ENCODE data around the gene TCAIM.
A peak's percentile ranks its signal among the peaks of the same experiment; 100 is the strongest.
"Not testable (repeated sequence)": the region's sequence is repeated elsewhere in the genome, so short reads cannot be mapped to it uniquely, and the experiment has no call there.

The TCAIM gene

DNA sequence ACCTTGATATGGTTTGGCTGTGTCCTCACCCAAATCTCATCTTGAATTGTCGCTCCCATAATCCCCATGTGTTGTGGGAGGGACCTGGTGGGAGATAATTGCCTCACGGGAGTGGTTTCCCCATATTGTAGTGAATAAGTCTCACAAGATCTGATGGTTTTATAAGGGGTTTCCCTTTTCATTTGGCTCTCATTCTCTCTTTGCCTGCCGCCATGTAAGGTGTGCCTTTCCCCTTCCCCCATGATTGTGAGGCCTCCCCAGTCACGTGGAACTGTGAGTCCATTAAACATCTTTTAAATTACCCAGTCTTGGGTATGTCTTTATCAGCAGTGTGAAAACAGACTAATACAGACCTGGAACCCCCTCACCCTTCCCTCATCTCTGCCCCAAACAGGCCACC lies 79.6 kb downstream of the TCAIM start:
- not testable (repeated sequence) for DNase-seq

DNA sequence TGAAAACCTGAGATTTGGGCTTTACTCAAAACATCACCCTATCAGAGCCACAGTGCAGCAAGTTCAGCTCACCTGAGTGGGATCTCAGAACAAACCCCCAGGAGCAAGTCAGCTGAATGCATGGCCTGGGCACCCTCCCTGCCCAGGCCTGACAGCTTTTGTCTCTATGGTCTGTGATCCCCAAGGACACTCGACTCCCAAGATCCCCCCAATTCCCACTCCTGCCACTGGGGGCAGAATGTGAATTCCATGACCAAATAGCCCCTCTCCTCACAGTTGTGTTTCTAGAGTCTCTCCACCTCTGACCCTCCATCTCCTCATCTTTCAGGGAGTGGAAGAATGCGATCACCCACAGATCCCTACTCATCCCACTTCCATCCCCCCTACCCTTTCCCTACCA lies 80.0 kb downstream of the TCAIM start:
- DNase-seq: no peak

DNA sequence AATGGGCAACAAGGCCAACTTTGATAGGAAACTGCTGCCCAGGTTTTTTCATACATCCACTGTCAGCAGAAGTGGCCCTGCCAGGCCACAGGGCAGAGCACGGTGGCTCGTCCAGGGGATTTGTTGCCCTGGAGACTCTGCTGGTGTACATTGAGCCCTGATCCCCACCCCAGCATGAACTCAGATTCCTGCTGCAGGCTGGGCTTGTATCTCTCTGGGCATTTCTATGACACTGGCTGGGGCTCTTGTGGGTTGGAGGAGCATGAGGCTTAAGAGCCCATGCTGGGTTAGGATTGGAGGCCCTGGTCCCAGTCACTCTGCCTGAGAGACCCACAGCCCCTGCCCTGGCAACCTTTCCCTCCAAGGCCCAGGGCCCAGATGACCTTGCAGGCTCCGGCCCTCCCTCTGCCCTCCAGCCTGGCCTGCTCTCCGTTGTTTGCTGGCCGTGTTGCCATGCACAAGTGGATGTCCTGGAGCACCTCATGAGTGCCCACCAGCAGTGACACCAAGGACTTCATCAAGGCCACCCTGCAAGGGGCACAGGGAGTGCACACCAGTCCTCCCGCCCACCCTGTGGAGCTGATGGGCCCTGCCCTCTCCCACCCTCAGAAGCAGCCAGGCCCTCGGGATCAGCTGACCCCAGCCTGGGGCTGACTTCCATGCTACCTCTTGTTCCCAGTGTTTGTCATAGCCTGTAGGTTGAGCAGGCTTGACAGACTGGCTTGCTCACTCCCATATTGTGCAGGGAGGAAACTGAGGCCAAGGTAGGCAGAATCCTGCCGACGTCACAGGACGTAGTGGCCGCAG lies 80.8 kb downstream of the TCAIM start:
- DNase-seq: no peak

DNA sequence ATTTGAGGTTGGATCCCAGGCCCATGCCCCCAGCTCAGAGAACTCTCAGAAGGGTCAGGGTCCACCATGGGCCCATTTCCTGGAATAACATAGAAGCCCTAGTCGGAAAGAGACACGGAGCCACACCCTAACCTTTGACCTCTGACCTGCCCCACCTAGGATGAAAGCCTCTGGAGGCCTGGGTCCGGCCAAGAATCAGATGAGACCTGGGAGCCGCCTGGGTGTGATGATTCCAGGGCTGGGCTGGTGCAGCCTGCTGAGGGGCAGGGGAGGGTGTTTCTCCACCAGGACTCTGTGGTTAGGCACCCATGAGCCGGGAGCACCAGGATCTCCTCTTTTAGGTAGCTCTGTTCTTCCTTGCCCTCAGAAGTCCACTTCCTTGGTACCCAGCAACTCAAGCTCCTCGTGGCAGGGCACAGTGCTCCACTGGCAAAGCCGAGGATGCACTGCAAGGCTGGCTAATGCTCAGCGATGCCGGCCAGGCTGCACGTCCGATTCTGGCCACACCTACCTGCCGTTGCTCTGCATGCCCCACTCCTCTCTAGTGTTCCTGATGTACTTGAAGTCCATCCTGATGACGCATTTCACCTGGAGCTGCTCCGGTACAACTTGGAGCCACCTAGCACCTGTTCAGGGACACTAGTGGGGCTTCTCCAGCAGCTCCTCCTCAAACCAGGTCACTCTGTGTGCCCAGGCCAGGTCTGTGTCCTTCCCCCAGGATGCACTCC lies 81.5 kb downstream of the TCAIM start:
- DNase-seq: no peak

DNA sequence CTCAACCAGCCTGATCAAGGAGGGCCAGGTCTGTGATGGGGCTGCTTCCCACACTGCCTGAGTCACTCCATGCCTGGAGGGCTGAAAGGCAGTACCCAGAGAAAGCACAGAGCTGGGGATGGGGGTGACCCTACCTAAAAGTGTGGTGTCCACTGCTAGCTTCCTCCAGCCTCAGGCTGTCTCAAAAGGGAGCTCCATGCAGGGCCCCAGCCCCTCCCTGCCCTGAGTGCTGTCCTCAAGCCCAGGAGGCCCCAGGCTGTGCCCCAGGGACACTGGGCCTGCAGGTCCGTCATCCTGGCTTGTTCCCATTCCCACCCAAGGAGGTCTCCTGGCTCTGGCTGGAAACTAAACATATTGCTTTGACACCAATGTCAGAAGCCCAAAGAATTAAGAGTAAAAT lies 82.1 kb downstream of the TCAIM start:
- no peak for DNase-seq

DNA sequence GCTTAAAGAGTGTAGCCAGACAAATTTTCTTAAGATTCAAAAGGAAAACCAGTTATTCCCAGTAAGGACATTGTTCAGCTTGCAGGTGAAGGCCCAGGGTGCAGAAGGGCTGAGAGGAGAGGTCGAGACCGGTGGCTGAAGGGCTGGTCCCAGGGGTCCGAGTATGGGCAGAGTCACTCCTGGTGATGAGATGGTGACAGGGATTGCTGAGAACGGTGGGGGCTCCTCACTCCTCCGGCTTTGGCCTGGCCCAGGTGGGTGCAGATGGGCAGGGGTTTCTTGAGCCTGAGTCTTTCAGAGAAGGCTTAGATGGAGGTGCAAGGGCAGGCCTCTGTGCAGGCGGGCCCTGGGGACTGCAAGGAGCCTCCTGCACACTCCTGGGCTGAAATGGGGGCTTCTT lies 82.7 kb downstream of the TCAIM start:
- DNase-seq: no peak

DNA sequence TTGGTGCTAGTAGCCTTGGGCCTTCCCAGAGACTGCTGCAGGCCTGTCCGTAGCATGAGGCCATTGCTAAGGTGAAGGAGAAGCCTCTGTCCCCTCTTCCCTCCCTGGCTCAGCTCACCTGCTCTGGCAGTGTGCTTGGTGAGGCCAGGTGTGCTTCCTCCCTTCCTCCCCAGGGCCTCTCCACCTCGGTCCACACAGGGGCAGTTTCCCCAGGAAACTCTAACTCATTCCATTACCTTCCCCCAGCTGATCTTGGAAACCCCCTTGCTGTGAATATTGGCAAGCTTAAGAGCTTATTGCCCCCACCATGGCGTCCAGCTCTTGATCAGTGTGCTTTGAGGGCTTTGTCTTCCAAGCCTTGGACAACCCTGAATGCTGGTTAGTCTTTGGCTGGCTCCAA lies 86.2 kb downstream of the TCAIM start:
- DNase-seq: no peak

DNA sequence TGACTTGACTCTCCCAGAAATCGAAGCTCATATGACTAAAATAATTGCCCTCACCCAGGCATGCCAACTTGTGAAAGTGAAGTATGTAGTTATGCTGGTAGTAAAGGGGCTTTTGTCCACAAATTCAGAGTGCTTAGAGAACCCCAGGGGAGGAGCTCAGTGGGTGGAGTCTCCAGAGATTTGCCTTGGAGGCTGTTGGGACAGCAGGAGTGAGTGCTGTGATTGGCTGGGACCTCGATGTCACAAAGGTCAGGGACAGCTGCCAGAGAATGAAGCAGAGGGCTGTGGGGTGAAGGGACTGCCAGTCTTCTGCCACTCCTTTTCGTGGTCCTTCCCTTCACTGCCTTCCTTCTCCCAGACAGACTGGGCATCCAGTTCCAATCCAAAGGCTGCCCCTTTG lies 89.1 kb downstream of the TCAIM start:
- DNase-seq: no peak

DNA sequence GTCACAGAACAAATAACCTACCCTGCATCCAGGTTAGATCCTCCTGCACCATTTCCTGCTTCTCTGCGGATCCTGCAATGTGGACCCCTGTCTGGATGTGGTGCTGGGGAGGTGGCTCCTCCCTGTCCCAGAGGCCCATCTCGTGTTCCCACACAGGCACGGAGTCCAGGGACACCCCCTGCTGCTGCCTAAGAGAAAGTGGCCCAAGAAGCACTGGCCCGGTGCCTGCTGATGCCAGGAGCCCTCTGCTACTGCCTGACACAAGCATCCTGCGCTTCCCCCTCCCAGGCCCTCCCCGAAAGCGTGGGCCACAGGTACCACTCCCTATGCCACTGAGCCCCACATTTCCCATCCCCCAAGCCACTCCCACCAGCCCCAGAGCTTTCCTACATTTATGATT lies 90.3 kb downstream of the TCAIM start:
- no peak for DNase-seq

DNA sequence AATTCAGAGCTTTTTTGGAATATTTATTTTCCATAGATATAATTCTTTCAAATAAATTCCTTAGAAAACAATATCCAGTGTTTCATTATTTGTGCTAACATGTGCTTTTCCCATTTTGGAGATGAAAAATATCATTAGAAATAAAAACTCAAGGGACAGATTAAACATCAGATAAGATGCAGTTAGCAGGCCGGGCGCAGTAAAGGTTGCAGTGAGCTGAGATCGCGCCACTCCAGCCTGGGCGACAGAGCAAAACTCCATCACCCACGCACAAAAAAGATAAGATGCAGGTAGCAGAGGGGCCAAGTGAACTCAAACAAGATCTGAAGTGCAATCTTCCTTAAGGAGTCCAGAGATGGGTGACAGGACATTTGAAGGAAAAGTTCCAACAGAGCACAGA lies 90.9 kb downstream of the TCAIM start:
- no peak for DNase-seq

DNA sequence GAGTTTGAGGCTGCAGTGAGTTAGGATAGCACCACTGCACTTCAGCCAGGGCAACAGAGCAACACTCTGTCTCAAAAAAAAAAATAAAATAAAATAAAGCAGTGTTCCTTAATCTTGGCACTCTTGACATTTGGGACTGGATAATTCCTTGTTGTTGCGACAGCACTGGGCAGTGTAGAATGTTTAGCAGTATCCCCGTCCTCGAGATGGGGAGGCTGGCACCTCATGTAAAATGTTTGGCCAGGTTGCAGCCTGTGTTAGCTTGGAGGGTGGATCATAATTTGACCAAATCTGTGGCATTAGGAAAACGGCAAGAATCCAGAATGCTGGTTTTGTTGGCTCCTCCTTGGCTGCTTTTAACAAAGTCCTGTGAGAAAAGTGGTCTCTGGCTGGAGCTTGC lies 91.9 kb downstream of the TCAIM start:
- DNase-seq: no peak

DNA sequence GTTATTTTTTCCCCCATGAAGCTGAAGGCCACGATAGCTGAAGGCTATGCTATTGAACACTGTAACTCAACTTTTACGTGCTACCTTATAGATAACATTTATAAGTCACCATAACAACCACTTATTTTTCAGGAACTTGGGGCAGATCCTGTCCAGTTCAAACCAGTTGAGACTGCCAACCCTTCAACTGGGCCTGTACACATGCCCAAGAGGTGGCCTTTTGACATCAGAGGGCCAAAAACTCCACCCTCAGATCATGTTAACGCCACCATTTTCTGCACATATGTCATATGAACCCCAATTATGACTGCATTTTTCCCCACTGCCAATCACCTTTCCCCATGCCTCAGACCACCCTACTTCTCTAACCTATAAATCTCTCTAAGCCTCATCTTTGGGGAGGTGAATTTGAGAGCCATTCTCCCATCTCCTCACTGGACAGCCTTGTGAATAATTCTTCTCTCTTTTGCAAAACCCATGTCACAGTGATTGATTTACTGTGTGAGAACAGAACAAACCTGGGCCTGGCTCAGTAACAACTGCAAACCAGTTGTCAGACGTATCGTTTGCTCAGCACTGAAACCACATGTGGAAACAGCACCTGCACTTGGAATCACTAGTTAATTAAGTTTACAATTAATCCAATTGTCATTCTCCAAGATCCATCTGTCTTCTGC lies 96.4 kb downstream of the TCAIM start:
- DNase-seq: no peak

DNA sequence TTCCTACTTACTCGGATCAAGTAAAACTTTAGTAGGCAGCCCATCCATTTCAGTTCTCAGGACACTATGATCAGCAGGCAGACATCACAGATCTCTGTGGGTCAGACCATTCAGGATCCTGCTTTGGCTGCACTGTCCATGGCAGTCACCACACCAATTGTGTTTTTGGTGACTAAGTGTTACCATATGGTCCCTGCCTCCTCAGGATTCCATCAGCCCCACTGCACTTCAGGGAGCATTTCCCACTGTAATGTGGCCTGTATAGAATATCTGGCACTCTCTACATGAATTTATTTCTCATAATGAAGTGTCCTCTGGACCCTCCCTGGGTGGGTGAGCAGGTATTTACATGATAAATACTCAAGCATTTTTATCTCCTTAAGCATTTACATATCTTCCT lies 97.6 kb downstream of the TCAIM start:
- DNase-seq: no peak

DNA sequence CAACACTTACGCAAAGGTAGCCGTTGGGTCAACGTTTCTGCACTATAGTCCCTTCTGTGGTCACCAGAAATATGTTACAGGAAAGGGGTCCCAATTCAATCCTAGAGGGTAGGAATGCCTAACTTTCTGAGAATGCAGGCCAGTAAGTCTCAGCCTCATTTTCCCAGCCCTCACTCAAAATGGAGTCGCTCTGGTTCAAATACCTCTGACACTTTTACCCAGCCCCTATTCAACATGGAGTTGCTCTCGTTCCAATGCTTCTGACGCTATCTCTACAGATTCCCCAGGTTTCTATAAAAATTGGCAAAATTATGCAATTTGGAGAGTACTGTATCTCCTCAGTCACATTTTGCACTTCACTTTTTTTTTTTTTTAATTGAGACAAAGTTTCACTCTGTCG lies 99.2 kb downstream of the TCAIM start:
- DNase-seq: no peak

DNA sequence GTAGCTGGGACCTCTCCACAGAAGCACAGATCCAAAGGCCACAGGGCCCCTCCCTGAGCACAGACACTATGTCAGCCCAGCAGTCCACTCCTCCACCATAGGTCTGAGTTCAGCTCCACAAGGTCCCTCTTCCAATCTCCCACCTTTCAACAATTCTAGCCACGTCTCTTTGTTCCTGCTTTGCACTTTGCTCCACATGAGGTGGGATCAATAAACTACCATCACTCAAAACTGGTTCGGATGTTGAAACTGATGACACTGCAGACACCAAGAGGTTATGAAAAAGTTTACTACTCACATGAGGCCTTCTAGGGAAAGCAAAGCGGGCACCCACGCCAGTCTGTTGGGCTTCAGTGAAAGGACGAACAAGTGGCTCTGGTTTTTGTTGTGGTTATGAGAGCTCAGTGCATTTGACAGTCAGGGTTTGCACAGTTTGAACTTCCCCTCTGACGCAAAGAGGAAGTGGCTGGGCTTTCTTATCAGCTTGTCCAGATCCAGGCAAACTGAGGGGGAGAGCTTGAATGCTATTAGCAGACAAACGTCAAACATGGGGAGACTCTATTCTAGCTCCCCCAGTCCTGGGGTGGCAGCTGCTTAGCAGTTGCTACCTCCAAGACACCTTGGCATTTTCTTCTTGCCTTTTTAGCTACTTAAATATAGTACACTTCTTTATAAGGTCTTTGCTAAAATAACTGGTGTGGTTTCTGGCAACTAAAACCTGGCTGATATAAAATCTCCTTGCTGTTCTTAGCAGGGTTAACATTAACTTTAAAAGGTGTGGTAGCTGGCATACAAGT lies 101.1 kb downstream of the TCAIM start:
- DNase-seq: peak; percentile 35

DNA sequence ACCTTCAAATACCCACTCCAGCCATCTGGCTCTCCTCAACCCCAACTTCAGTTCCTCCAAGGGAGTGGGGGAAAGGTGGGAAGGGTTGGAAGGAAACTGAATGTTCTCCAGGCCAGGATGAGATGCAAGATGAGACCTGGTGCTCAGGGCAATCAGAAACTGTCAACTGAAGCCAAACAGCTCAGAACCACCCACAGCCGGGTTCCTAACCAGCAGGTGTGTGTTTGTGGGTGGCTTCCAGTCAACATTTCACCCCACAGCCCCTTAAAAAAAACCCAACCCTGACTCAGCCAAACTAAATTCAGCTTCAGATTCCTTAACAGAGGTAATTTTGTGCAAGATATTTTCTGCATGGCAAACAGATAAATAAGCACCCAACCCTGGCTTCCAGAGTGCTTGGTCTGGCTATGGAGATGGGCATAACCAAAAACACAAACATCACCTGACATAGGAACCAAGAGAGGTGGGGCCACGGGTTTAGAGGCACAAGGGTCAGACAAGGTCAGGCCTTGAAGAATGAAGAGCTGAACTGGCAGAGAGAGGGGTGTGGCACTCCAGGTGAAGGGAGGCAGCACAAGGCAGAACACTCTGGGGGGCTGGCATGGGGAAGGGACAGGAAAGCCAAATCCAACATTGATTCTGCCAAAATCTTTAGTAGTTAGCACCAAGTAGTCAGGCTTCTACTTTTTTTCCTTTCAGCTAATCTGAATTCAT lies 104.2 kb downstream of the TCAIM start:
- no peak for DNase-seq

DNA sequence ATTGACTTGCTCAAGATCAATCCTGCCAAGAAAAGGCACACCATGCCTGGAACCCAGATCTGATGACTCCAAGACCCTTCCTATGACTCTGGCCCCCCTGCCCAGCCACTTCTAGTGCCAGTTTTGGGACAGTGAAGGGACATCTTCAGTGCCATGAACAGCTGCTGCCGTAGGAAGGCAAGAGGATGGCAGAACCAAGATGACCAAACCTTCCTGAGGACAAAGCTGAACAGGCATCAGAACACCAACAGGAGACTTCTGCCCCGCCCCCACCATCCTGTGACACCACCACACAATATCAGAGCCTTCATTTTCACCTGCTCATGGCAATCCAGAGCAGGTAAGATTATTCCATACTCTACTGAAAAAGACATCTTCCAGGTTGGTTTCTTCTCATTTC lies 105.9 kb downstream of the TCAIM start:
- no peak for DNase-seq

DNA sequence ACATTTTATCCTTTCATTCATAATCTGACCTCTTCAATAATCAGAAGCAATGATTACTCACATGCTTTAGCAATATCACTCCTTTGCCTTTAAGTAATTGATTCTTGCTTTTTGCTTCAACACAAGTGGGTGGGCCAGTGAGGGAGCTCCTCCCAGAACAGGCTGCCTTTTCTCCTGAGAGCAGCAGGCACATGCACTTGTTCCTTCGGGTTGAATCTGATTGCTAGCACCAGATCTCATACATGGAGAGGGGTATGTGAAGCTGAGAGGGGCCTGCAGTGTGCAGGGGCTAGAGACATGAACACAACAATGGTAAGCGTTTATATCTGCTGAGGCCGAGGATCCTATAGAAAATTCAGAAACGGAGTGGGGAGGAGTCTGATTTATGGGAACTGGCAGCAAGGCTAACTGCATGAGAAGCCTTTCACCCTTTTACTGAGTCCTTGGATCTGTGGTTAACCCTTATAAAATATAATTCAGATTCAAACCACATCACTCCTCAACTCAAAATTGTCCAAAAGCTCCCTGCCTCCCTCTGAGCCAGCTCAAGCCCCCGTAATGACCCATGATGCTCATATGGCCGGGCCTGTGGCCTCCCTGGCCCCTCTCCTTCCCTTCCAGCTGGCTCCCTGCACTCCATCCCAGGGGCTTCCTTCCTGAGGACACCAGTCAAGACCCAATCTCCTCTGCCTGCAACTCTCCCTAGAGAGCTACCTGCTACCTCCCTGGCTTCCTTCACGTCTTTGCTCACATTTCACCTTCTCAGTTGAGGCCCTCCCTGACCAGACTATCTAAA lies 106.5 kb downstream of the TCAIM start:
- no peak for DNase-seq

DNA sequence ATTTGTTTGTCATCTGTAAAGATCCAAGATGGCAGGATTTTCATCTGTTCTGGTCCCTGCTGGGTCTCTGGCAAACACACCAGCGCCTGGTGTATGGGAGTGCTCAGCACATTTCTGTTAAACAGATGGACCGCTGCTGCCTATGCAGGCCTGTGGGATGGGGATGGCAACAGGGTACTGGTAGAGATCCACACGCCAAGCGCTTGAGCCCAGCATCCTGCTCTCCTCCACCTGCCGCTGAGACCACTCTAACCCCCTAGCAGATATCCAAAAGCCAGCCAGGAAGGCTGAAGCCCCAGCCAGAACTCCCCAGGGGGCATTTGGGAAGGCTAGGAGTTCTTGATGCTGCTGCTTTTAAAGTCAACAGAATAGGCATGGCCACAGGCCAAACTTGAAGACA lies 107.2 kb downstream of the TCAIM start:
- DNase-seq: no peak

DNA sequence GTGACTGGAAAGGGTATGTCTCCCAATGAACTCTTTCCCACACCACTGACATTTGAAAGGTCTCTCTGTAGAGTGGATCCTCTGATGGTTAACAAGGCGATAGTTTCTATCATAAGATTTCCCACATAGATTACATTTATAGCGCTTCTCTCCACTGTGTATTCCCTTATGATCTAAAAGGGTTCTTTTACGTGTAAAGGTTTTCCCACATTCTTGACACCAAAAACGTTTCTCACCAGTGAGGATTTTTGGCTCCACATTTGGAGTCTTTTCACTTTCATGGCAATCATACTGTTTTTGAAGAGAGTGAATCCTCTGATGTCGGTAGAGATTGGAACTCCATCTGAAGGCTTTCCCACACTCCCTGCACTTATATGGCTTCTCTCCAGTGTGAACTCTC lies 108.4 kb downstream of the TCAIM start:
- DNase-seq: no peak

DNA sequence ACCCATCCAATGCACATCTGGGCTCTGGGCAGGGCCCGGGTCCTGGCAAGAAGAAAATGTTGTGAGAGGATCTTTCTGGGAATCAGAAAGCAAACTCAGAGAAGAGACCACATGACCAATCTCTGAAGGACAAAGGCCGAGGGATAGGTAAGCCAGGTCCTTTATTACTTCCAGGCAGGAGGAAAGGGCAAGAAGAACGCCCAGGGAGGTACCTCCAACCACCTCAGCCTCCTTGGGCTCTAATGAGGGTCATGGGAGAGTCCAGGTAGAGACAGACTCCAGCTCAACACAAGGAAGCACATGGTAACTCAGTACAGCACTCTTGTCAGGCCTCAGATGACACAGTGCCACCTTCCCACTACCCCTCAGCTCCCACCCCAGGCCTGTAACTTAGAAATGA lies 112.9 kb downstream of the TCAIM start:
- DNase-seq: no peak

DNA sequence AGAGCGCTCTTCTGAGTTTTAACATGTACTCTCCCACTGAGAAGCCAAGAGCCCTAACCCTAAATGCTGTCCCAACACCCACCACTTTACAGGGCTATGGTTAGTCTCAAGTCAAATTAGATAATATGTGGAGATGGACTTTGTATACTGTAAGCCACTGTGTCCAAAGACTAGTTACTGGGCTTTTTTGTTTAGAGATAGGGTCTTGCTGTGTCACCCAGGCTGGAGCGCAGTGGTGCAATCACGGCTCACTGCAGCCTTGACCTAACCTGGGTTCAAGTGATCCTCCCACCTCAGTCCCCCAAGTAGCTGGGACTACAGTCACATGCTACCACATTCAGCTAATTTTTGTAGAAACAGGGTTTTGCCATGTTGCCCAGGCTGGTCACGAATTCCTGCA lies 115.7 kb downstream of the TCAIM start:
- DNase-seq: no peak
